ENCODE data around the gene TLR7.

Gene TLR7

GRCh38 chrX:12866451-12867377 lies at the start of gene TLR7:
Gene TLR7 (plus strand): TSS chrX:12867072. CDS start chrX:12867579, 507 bp downstream.
- H3K4me3 ChIP-seq = no peak within 1 kb of the TSS
- TF ChIP-seq FOXP2 (optimal IDR thresholded peaks at IDR 0.05; ENCODE audit: control extremely low read depth, extremely low read length, insufficient read depth) = no peak
- no peak for TF ChIP-seq EZH2 (IDR thresholded peaks at IDR 0.05)
- no peak for TF ChIP-seq POLR2AphosphoS5 (IDR thresholded peaks at IDR 0.05; ENCODE audit: borderline replicate concordance, low read depth, low read length)
- no peak within 1 kb of the TSS for H3K9ac ChIP-seq (ENCODE audit: insufficient read length)
- no peak within 1 kb of the TSS for H3K27ac ChIP-seq
- H3K9me3 ChIP-seq (ENCODE audit: low read depth, low read length) = no peaks in the 10 kb centered on the region
- H3K36me3 ChIP-seq (ENCODE audit: insufficient read depth, low read length) = no peaks in the 10 kb centered on the region
- DNase-seq (ENCODE audit: low read depth, low spot score) = no peak

- no peaks in the 10 kb centered on the region for H3K9me3 ChIP-seq (ENCODE audit: low read depth, low read length)
- H3K9ac ChIP-seq (ENCODE audit: insufficient read length) = no peak overlapping the region
- no peak for DNase-seq (ENCODE audit: low read depth, low spot score)
- no peak for TF ChIP-seq EZH2 (IDR thresholded peaks at IDR 0.05)
- no peak for TF ChIP-seq POLR2AphosphoS5 (IDR thresholded peaks at IDR 0.05; ENCODE audit: borderline replicate concordance, low read depth, low read length)
- no peak for TF ChIP-seq FOXP2 (optimal IDR thresholded peaks at IDR 0.05; ENCODE audit: control extremely low read depth, extremely low read length, insufficient read depth)
- H3K4me3 ChIP-seq = no peak overlapping the region
- H3K36me3 ChIP-seq (ENCODE audit: insufficient read depth, low read length) = peaks cover 10% of the 10 kb centered on the region; the same call in 1 of the 2 replicates
- no peak overlapping the region for H3K27ac ChIP-seq
Observed at GRCh38 chrX:12817528-12817927, 49.3 kb upstream of the TLR7 start.

DNA sequence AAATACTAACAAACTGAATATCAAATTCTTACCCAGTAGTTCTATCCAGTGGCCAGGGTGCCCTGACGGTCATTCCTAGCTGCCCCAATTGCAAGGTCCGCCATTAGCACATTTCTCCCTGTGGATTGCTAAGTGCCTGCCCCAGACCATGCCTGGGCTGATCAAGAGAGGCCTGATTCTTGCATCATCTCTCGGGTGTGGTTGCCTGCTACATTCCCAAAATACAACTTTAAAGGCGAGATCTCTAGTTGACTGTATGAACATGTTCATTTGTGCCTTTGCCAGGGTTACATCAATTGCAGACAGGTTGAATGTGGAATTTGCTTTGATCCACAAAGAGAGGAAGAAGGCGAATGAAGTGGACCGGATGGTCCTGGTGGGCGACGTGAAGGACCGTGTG lies 47.6 kb upstream of the TLR7 start:
- H3K9me3 ChIP-seq (ENCODE audit: low read depth, low read length) = no peaks in the 10 kb centered on the region
- peaks cover 8% of the 10 kb centered on the region; the same call in 1 of the 2 replicates for H3K36me3 ChIP-seq (ENCODE audit: insufficient read depth, low read length)
- no peak overlapping the region for H3K9ac ChIP-seq (ENCODE audit: insufficient read length)
- no peak overlapping the region for H3K27ac ChIP-seq
- no peak overlapping the region for H3K4me3 ChIP-seq
- DNase-seq (ENCODE audit: low read depth, low spot score) = no peak
- TF ChIP-seq POLR2AphosphoS5 (IDR thresholded peaks at IDR 0.05; ENCODE audit: borderline replicate concordance, low read depth, low read length) = no peak
- TF ChIP-seq FOXP2 (optimal IDR thresholded peaks at IDR 0.05; ENCODE audit: control extremely low read depth, extremely low read length, insufficient read depth) = no peak
- no peak for TF ChIP-seq EZH2 (IDR thresholded peaks at IDR 0.05)

GRCh38 chrX:12820737-12821136 lies 46.1 kb upstream of the TLR7 start:
- peaks cover 8% of the 10 kb centered on the region; the same call in 1 of the 2 replicates for H3K36me3 ChIP-seq (ENCODE audit: insufficient read depth, low read length)
- H3K4me3 ChIP-seq = no peak overlapping the region
- no peaks in the 10 kb centered on the region for H3K9me3 ChIP-seq (ENCODE audit: low read depth, low read length)
- H3K9ac ChIP-seq (ENCODE audit: insufficient read length) = no peak overlapping the region
- TF ChIP-seq FOXP2 (optimal IDR thresholded peaks at IDR 0.05; ENCODE audit: control extremely low read depth, extremely low read length, insufficient read depth) (no peak), POLR2AphosphoS5 (IDR thresholded peaks at IDR 0.05; ENCODE audit: borderline replicate concordance, low read depth, low read length) (no peak), EZH2 (IDR thresholded peaks at IDR 0.05) (no peak)
- no peak for DNase-seq (ENCODE audit: low read depth, low spot score)
- H3K27ac ChIP-seq = no peak overlapping the region

DNA sequence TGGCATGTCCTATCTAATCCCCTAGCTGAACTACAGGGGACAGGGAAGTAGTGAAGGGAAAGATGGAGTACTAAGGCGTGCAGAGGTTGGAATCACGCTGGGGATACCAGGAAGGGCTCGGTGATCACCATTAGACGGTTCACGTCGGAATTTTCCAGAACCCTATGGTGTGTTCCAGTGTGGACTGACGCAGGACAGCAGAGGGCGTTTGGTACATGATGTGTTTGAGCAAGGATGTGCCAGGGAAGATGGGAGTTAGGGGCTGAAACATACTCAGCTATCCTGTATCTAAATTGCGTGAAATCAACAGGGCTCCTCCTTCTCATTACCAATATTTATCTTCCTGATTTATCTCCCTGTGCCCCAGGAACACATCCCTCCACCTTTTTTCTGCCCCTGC lies 41.9 kb upstream of the TLR7 start:
- H3K4me3 ChIP-seq = no peak overlapping the region
- H3K9me3 ChIP-seq (ENCODE audit: low read depth, low read length) = no peaks in the 10 kb centered on the region
- TF ChIP-seq EZH2 (IDR thresholded peaks at IDR 0.05) (no peak), FOXP2 (optimal IDR thresholded peaks at IDR 0.05; ENCODE audit: control extremely low read depth, extremely low read length, insufficient read depth) (no peak), POLR2AphosphoS5 (IDR thresholded peaks at IDR 0.05; ENCODE audit: borderline replicate concordance, low read depth, low read length) (no peak)
- no peak overlapping the region for H3K9ac ChIP-seq (ENCODE audit: insufficient read length)
- no peak for DNase-seq (ENCODE audit: low read depth, low spot score)
- H3K27ac ChIP-seq = no peak overlapping the region
- peaks cover 8% of the 10 kb centered on the region; the same call in 1 of the 2 replicates for H3K36me3 ChIP-seq (ENCODE audit: insufficient read depth, low read length)

- DNase-seq (ENCODE audit: low read depth, low spot score) = no peak
- no peak overlapping the region for H3K4me3 ChIP-seq
- H3K27ac ChIP-seq = no peak overlapping the region
Observed at GRCh38 chrX:12825801-12826200, 41.1 kb upstream of the TLR7 start.

DNA sequence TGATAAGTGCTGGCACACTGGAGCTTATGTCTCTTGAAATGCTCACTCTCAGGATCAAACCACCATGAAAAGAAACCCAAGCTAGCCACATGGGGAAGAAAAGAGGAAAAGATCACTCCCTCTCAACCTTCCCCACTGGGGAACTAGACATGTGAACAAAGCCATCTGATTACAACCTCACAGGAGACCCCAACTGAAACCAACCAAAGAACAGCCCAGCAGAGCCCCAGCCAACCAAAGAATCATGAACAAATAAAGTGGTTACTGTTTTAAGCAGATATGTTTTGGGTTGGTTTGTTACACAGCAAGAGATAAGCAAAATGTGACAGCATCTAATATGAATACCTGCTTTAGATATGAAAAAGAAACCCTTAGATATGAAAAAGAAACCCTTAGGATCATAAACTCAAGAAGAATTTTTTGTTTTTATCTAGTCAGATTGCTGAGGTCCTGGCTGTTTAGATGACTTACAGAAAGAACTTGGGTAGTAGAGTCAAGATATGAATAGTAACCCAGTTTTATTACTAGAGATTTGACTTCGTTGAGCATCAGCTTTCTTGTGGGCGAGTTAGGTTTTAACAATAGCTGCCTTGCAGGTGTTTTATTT lies 23.7 kb upstream of the TLR7 start:
- H3K9me3 ChIP-seq (ENCODE audit: low read depth, low read length) = no peaks in the 10 kb centered on the region
- no peaks in the 10 kb centered on the region for H3K36me3 ChIP-seq (ENCODE audit: insufficient read depth, low read length)
- H3K4me3 ChIP-seq = no peak overlapping the region
- DNase-seq (ENCODE audit: low read depth, low spot score) = no peak
- TF ChIP-seq EZH2 (IDR thresholded peaks at IDR 0.05) = no peak
- H3K9ac ChIP-seq (ENCODE audit: insufficient read length) = no peak overlapping the region
- H3K27ac ChIP-seq = no peak overlapping the region

More at GRCh38 chrX:12825801-12826200, 41.1 kb upstream of the TLR7 start:
- Histone ChIP-seq H3K9ac (ENCODE audit: insufficient read length) (no peak overlapping the region), H3K9me3 (ENCODE audit: low read depth, low read length) (no peaks in the 10 kb centered on the region), H3K36me3 (ENCODE audit: insufficient read depth, low read length) (peaks cover 2% of the 10 kb centered on the region; the same call in 1 of the 2 replicates)
- TF ChIP-seq EZH2 (IDR thresholded peaks at IDR 0.05) = no peak
- TF ChIP-seq FOXP2 (optimal IDR thresholded peaks at IDR 0.05; ENCODE audit: control extremely low read depth, extremely low read length, insufficient read depth) = no peak
- TF ChIP-seq POLR2AphosphoS5 (IDR thresholded peaks at IDR 0.05; ENCODE audit: borderline replicate concordance, low read depth, low read length) = no peak

DNA sequence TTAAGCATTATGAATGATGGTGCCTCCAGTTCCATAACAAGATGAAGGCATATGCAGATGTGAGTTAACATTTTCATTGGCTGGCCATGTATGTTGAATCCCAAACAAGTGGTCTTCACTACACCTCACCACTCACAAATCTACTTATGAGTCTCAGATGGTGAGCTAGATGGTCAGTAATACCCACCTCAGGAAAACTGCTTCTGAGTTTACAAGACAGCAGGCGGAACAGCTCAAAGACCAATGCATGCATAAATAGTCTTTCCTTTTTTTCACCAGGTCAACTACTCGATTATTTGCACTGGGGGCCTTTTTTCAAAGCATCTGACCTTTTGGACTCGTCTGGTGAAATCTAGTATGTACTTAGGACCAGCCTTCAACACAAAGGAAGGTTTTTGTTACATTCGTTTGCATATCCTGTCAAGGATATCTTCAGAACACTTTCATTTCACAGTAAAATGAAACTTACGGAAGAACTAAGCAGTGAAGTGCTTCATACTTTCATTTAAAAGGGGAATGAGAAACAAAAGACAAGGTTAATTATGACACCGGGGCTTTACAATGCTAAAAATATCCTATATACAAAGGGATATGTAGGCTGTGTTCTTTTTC lies 23.1 kb upstream of the TLR7 start:
- no peaks in the 10 kb centered on the region for H3K36me3 ChIP-seq (ENCODE audit: insufficient read depth, low read length)
- no peak for DNase-seq (ENCODE audit: low read depth, low spot score)
- TF ChIP-seq POLR2AphosphoS5 (IDR thresholded peaks at IDR 0.05; ENCODE audit: borderline replicate concordance, low read depth, low read length) (no peak), FOXP2 (optimal IDR thresholded peaks at IDR 0.05; ENCODE audit: control extremely low read depth, extremely low read length, insufficient read depth) (no peak), EZH2 (IDR thresholded peaks at IDR 0.05) (no peak)
- no peak overlapping the region for H3K27ac ChIP-seq
- H3K4me3 ChIP-seq = no peak overlapping the region
- H3K9me3 ChIP-seq (ENCODE audit: low read depth, low read length) = no peaks in the 10 kb centered on the region
- H3K9ac ChIP-seq (ENCODE audit: insufficient read length) = no peak overlapping the region
